Bronchial epithelial cell (primary cell): ENCODE data around the gene MFRP. TPM values are rescaled to one million over a fixed set of nuclear protein-coding genes. Genes with fewer than 3 reads are reported as not detected.
A peak's percentile ranks its signal among the peaks of the same experiment; 100 is the strongest.

ENCODE experiments used
- DNase-seq: peaks from one replicate; pipeline ENCODE4 v3.0.0-alpha.2; 2010; ENCODE audit warnings: low read depth
- FAIRE-seq: peaks from 2 replicates; lab custom pipeline; 2011; peaks lifted over from hg19 to GRCh38; lab: Jason Lieb, UNC
- H3K27me3 ChIP-seq: 2 replicates; pipeline ENCODE4 v1.5.1; 2011; ENCODE audit warnings: low read length; ENCODE audit not compliant: control insufficient read depth, insufficient read depth
- H3K36me3 ChIP-seq: 2 replicates; pipeline ENCODE4 v1.5.1; 2011; ENCODE audit warnings: low read length; ENCODE audit not compliant: control insufficient read depth, insufficient read depth
- H3K4me3 ChIP-seq: 2 replicates; pipeline ENCODE4 v1.5.1; 2011; ENCODE audit warnings: mild to moderate bottlenecking, low read depth, low read length, control low read depth
- total RNA-seq: library from RNA; depleted of rRNA; stranded (reverse); fragments of >200 nt; gene quantifications from 2 replicates; pipeline ENCODE4 v1.2.1, GENCODE V29; 2014
- TF ChIP-seq, protein P1 (sequence below): IDR thresholded peaks from 2 replicates; pipeline ENCODE4 v1.5.1; 2011; ENCODE audit warnings: mild to moderate bottlenecking, moderate library complexity, low read length, control low read depth, inconsistent platforms; ENCODE audit not compliant: insufficient read depth, severe bottlenecking

Gene MFRP
- total RNA-seq, 1 donor from 2014 or later, result not detected

DNA sequence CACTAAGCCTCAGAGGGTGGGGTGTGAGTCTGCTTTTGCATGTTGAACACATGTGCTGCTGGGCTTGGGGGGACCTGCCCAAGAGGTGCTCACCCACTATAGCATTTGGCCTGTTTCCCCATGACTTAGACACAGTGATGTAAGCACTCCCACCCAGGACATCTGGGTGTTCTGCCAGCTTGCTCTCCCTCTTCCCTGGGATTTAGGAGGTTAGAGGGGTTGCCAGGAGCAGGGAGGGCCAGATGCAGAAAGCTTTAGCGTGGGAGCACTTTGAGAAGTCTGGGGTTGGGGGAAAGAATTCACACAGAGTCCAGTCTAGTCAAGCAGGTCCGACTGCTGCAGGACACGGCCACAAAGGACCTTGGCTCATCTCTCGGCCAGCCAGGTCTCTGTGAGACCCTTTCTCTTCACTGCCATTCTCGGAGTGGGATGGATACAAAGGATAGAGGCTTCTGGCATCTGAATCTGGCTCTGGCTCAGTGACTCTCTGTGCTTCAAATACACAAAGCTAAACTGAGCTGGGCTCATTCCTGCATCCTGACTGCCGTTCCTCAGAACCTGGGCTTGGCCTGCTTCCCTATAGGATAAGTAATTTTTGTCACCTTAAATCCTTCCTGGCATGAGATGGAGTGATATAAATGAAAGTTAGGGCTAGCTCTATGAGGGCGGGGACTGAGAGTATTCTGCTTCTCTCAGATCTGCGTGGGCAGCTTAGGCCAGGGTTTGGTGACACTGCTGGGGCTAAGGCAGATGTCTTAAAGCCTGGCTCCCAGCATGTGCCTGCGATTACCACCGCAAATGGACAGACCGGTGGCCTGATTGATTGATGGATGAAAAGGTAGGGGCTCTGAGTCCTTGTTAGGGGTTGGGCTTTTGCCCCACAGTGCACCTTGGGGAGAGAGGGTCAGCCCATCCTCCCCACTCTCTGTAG, 20.4 kb upstream of the MFRP start:
- DNase-seq (no peak), FAIRE-seq (no peak)
- Histone ChIP-seq H3K36me3 (no peaks in the 10 kb centered on the region), H3K4me3 (no peak overlapping the region), H3K27me3 (no peaks in the 10 kb centered on the region)
- TF ChIP-seq, protein P1, sequence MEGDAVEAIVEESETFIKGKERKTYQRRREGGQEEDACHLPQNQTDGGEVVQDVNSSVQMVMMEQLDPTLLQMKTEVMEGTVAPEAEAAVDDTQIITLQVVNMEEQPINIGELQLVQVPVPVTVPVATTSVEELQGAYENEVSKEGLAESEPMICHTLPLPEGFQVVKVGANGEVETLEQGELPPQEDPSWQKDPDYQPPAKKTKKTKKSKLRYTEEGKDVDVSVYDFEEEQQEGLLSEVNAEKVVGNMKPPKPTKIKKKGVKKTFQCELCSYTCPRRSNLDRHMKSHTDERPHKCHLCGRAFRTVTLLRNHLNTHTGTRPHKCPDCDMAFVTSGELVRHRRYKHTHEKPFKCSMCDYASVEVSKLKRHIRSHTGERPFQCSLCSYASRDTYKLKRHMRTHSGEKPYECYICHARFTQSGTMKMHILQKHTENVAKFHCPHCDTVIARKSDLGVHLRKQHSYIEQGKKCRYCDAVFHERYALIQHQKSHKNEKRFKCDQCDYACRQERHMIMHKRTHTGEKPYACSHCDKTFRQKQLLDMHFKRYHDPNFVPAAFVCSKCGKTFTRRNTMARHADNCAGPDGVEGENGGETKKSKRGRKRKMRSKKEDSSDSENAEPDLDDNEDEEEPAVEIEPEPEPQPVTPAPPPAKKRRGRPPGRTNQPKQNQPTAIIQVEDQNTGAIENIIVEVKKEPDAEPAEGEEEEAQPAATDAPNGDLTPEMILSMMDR, result no peak

DNA sequence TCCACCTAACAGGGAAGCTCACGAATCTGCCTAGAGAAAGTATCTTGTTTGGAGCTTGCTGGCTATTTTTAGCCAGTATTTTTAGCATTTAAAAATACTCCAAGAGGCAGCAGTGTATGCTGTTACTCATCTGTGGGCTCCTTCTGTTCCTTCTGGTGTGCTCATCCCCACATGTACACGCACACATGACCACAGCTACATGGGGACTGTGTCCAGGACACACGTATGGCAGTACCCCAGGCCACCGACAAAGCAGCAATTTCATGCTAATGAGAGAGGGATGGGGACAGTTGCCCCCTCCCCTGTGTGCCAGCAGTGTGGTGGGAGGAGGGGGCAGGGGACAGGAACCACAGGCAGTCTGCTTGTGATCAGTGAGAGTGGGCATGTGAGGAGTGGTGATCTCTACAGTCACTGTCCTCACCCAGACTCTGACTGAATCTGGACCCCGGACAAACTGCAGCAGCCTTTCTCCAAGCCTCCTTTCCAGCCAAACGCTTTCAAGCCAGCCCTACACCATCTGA, 18.6 kb upstream of the MFRP start:
- Histone ChIP-seq H3K27me3 (no peaks in the 10 kb centered on the region), H3K36me3 (no peaks in the 10 kb centered on the region), H3K4me3 (no peak overlapping the region)
- no peak for FAIRE-seq
- no peak for DNase-seq
- TF ChIP-seq, protein P1, result no peak

DNA sequence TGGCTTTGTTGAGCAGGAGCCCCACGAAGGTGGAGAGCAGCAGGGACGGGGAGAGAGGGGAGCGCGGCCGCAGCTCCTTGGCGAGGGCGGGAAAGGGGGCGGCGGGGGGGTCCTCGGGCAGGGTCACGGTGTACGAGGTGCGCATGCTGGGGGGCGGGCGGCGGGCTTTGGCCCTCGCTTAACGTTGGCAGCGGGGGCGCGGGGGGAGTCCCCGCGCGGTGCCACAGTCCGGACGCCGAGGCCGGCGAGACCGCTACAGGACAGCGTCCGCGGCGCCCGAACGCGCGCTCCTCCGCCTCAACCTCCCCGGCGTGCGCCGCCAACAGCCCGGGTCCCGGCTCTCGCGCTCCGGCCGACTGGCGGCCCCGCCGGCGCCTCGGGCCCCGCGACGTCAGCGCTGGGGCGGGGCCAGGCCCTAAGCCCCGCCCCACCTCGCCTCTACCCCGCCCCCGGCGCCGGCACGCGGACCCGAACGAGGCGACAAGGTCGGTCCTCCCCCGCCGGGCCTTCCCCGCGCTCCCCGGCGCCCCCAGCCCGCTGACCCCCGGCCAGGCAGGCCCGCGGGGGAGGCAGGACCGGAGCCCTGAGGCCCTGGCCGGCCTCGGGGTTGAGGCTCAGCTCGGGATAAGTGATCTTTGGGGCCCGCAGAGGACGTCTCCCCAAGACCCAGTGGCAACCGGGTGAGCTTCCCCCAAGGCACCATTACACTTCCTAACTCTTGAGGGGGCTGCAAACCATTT, 17.5 kb upstream of the MFRP start:
- Histone ChIP-seq H3K27me3 (no peaks in the 10 kb centered on the region), H3K36me3 (no peaks in the 10 kb centered on the region), H3K4me3 (peak overlapping the region; percentile 43)
- DNase-seq (no peak), FAIRE-seq (no peak)
- TF ChIP-seq, protein P1, result no peak

DNA sequence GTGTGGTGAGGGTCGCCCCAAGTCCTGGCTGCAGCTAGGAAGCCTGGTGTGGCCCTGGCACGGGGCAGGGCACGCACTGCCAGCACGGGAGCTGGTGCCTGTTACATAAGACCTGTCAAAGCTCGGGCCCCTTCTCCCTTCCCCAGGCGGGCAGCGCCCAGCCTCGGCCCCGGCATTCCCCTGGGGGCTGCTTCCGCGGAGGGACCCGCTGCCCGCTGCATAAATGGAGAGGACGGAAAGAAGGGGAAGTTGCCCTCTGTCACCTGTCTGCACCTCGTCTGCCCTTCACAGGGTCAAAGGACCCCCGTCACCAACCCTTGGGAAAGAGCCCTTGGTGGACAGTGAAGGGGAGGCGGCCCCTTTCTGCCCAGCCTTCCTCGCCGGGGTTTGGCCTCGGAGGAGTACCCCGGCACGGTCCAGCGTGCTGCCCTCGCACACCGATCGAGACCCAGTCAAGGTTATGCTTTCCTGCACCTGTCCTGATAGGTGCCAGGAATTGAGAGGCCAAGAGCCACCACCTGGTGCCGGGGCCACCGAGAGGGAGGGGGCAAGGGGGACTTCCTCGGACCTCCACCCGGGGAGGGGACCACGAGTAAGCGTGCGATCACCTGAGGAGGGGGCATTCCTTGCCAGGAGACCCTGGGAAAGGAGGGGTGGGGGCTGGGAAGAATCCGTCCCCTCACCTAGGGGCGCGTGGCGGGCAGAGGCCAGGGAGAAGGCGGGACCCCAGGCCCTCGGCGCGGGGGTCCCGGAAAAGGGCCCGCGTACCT, 16.8 kb upstream of the MFRP start:
- TF ChIP-seq, protein P1, result no peak
- H3K36me3 ChIP-seq, result no peaks in the 10 kb centered on the region
- peak overlapping the region; percentile 43 for H3K4me3 ChIP-seq
- no peaks in the 10 kb centered on the region for H3K27me3 ChIP-seq
- FAIRE-seq, result no peak
- no peak for DNase-seq

DNA sequence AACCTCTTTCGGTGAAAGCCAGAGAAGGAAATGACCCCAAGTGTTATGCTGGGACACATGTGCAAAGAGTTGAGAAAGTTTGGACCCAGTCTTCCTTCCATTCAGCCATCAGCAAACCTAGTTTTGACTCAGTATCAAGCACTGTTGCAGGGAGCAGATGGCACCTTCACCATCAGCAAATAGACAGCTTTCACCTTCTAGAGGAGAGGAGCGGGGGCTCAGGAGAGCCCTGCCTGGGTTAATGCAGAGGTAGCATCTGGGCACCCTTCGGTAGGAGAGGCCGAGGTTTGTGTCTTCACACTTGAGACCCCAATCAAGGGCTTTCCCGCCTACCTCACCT, 16.2 kb upstream of the MFRP start:
- H3K27me3 ChIP-seq, result no peaks in the 10 kb centered on the region
- FAIRE-seq, result peak; percentile 50
- no peak overlapping the region for H3K4me3 ChIP-seq
- no peak for DNase-seq
- TF ChIP-seq, protein P1, result no peak
- H3K36me3 ChIP-seq, result no peaks in the 10 kb centered on the region
